ENCODE results near the gene GNG8.

DNA sequence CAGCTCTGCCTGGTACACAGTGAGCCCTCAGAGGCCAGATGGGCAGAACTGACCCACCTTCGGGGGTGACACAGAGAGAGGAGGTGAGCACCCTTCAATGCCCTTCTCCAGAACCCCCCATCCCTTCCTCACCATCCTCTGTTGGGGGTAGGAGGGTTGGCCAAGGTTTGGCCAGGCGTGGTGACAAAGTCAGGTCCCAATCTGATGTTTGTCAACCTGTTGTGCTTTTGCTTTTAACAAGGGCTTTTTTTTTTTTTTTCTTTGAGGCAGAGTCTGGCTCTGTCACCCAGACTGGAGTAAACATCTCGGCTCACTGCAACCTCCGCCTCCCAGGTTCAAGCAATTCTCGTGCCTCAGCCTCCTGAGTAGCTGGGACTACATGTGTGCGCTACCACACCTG is 18.4 kb downstream of the GNG8 start:
- no peak for TF ChIP-seq NANOG (IDR thresholded peaks at IDR 0.05; ENCODE audit: borderline replicate concordance)
- TF ChIP-seq, protein P1, sequence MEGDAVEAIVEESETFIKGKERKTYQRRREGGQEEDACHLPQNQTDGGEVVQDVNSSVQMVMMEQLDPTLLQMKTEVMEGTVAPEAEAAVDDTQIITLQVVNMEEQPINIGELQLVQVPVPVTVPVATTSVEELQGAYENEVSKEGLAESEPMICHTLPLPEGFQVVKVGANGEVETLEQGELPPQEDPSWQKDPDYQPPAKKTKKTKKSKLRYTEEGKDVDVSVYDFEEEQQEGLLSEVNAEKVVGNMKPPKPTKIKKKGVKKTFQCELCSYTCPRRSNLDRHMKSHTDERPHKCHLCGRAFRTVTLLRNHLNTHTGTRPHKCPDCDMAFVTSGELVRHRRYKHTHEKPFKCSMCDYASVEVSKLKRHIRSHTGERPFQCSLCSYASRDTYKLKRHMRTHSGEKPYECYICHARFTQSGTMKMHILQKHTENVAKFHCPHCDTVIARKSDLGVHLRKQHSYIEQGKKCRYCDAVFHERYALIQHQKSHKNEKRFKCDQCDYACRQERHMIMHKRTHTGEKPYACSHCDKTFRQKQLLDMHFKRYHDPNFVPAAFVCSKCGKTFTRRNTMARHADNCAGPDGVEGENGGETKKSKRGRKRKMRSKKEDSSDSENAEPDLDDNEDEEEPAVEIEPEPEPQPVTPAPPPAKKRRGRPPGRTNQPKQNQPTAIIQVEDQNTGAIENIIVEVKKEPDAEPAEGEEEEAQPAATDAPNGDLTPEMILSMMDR (conservative IDR thresholded peaks at IDR 0.05; ENCODE audit: low read depth in 2 of 2), result no peak
- TF ChIP-seq, protein P2, sequence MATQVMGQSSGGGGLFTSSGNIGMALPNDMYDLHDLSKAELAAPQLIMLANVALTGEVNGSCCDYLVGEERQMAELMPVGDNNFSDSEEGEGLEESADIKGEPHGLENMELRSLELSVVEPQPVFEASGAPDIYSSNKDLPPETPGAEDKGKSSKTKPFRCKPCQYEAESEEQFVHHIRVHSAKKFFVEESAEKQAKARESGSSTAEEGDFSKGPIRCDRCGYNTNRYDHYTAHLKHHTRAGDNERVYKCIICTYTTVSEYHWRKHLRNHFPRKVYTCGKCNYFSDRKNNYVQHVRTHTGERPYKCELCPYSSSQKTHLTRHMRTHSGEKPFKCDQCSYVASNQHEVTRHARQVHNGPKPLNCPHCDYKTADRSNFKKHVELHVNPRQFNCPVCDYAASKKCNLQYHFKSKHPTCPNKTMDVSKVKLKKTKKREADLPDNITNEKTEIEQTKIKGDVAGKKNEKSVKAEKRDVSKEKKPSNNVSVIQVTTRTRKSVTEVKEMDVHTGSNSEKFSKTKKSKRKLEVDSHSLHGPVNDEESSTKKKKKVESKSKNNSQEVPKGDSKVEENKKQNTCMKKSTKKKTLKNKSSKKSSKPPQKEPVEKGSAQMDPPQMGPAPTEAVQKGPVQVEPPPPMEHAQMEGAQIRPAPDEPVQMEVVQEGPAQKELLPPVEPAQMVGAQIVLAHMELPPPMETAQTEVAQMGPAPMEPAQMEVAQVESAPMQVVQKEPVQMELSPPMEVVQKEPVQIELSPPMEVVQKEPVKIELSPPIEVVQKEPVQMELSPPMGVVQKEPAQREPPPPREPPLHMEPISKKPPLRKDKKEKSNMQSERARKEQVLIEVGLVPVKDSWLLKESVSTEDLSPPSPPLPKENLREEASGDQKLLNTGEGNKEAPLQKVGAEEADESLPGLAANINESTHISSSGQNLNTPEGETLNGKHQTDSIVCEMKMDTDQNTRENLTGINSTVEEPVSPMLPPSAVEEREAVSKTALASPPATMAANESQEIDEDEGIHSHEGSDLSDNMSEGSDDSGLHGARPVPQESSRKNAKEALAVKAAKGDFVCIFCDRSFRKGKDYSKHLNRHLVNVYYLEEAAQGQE (IDR thresholded peaks at IDR 0.05; ENCODE audit: unreplicated experiment), result no peak
- no peak for TF ChIP-seq POLR2AphosphoS5 (IDR thresholded peaks at IDR 0.05; ENCODE audit: low read depth)
- TF ChIP-seq CREB1 (CRISPR knock-in tag; IDR thresholded peaks at IDR 0.05; ENCODE audit: low read depth), result no peak
- no peak for TF ChIP-seq EZH2 (IDR thresholded peaks at IDR 0.05; ENCODE audit: low read depth, unreplicated experiment)
- no peak for TF ChIP-seq EZH2phosphoT487 (IDR thresholded peaks at IDR 0.05; ENCODE audit: unreplicated experiment)
- TF ChIP-seq ZNF331 (CRISPR knock-in tag; IDR thresholded peaks at IDR 0.05; ENCODE audit: low read depth), result no peak
- no peak for TF ChIP-seq STAT1 (IDR thresholded peaks at IDR 0.05; ENCODE audit: unreplicated experiment)
- TF ChIP-seq, protein P3, sequence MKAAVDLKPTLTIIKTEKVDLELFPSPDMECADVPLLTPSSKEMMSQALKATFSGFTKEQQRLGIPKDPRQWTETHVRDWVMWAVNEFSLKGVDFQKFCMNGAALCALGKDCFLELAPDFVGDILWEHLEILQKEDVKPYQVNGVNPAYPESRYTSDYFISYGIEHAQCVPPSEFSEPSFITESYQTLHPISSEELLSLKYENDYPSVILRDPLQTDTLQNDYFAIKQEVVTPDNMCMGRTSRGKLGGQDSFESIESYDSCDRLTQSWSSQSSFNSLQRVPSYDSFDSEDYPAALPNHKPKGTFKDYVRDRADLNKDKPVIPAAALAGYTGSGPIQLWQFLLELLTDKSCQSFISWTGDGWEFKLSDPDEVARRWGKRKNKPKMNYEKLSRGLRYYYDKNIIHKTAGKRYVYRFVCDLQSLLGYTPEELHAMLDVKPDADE (IDR thresholded peaks at IDR 0.05), result no peak
- TF ChIP-seq ZNF114 (CRISPR knock-in tag; IDR thresholded peaks at IDR 0.05), result no peak
- TF ChIP-seq, protein P4, sequence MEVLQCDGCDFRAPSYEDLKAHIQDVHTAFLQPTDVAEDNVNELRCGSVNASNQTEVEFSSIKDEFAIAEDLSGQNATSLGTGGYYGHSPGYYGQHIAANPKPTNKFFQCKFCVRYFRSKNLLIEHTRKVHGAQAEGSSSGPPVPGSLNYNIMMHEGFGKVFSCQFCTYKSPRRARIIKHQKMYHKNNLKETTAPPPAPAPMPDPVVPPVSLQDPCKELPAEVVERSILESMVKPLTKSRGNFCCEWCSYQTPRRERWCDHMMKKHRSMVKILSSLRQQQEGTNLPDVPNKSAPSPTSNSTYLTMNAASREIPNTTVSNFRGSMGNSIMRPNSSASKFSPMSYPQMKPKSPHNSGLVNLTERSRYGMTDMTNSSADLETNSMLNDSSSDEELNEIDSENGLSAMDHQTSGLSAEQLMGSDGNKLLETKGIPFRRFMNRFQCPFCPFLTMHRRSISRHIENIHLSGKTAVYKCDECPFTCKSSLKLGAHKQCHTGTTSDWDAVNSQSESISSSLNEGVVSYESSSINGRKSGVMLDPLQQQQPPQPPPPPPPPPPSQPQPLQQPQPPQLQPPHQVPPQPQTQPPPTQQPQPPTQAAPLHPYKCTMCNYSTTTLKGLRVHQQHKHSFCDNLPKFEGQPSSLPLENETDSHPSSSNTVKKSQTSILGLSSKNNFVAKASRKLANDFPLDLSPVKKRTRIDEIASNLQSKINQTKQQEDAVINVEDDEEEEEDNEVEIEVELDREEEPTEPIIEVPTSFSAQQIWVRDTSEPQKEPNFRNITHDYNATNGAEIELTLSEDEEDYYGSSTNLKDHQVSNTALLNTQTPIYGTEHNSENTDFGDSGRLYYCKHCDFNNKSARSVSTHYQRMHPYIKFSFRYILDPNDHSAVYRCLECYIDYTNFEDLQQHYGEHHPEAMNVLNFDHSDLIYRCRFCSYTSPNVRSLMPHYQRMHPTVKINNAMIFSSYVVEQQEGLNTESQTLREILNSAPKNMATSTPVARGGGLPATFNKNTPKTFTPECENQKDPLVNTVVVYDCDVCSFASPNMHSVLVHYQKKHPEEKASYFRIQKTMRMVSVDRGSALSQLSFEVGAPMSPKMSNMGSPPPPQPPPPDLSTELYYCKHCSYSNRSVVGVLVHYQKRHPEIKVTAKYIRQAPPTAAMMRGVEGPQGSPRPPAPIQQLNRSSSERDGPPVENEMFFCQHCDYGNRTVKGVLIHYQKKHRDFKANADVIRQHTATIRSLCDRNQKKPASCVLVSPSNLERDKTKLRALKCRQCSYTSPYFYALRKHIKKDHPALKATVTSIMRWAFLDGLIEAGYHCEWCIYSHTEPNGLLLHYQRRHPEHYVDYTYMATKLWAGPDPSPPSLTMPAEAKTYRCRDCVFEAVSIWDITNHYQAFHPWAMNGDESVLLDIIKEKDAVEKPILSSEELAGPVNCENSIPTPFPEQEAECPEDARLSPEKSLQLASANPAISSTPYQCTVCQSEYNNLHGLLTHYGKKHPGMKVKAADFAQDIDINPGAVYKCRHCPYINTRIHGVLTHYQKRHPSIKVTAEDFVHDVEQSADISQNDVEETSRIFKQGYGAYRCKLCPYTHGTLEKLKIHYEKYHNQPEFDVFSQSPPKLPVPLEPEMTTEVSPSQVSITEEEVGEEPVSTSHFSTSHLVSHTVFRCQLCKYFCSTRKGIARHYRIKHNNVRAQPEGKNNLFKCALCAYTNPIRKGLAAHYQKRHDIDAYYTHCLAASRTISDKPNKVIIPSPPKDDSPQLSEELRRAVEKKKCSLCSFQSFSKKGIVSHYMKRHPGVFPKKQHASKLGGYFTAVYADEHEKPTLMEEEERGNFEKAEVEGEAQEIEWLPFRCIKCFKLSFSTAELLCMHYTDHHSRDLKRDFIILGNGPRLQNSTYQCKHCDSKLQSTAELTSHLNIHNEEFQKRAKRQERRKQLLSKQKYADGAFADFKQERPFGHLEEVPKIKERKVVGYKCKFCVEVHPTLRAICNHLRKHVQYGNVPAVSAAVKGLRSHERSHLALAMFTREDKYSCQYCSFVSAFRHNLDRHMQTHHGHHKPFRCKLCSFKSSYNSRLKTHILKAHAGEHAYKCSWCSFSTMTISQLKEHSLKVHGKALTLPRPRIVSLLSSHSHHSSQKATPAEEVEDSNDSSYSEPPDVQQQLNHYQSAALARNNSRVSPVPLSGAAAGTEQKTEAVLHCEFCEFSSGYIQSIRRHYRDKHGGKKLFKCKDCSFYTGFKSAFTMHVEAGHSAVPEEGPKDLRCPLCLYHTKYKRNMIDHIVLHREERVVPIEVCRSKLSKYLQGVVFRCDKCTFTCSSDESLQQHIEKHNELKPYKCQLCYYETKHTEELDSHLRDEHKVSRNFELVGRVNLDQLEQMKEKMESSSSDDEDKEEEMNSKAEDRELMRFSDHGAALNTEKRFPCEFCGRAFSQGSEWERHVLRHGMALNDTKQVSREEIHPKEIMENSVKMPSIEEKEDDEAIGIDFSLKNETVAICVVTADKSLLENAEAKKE (CRISPR knock-in tag; IDR thresholded peaks at IDR 0.05), result no peak
- TF ChIP-seq JUNB (IDR thresholded peaks at IDR 0.05; ENCODE audit: unreplicated experiment), result no peak

Measured in GM23338 (cell line).